IPS-15b (cell line): ENCODE data around the gene NIPSNAP2.
"Not testable (repeated sequence)": the region's sequence is repeated elsewhere in the genome, so short reads cannot be mapped to it uniquely, and the experiment has no call there.

Experiments
- H3K27me3 ChIP-seq: one replicate; pipeline ENCODE4 v1.6.1; 2013; ENCODE audit warnings: low read length; ENCODE audit not compliant: control insufficient read depth, insufficient read depth
- H3K36me3 ChIP-seq: one replicate; pipeline ENCODE4 v1.6.1; 2013; ENCODE audit warnings: low read length; ENCODE audit not compliant: control insufficient read depth, insufficient read depth
- H3K4me1 ChIP-seq: one replicate; pipeline ENCODE4 v1.6.1; 2013; ENCODE audit warnings: mild to moderate bottlenecking, low read length; ENCODE audit not compliant: control insufficient read depth, insufficient read depth
- H3K4me3 ChIP-seq: one replicate; pipeline ENCODE4 v1.5.1; 2013; ENCODE audit warnings: low read depth, low read length
- H3K9ac ChIP-seq: one replicate; pipeline ENCODE4 v1.6.1; 2013; ENCODE audit warnings: low read depth, mild to moderate bottlenecking, low read length
- H3K9me3 ChIP-seq: one replicate; pipeline ENCODE4 v1.6.1; 2013; ENCODE audit warnings: mild to moderate bottlenecking, low read length; ENCODE audit not compliant: control insufficient read depth, insufficient read depth

The NIPSNAP2 gene

DNA sequence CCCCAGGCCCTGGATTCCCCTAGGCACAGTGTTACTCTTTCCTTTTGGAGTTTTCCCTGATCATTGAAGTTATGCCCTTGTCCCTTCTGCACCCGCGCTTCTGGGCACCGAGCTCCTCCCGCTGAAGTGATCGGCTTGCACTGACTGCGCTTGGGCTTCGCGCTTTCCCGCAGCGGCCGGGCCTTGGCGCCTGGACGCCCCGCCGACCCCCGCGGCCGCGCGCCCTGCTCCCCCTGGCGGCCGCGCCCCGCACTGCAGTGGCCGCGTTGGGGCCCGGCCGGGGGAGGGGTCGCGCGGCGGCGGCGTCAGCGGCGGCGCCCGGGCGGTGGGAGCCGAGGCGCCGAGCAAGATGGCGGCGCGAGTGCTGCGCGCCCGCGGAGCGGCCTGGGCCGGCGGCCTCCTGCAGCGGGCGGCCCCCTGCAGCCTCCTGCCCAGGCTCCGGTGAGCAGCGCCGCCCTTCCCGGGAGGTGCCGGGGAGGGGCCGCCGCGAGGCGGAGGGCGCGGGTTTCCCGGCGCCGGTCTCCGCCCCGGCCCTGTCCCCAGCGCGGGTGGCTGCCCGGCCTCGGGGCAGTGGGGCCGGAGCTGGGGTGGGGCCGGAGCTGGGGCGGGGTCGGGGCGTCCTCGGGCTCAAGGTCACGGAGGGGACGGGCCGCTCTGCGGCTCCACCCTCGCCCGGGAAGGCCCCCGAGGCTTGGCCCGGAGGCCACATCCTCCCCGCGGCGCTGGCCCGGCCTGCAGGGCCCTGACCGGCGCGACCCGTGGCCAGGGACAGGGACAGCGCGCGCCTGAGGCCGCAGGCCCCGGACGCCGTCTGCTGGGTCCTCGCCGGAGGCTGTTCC is at the start of gene NIPSNAP2:
Gene NIPSNAP2 (plus strand): TSS at position 325 of the 839 bp plus-strand sequence. CDS start 25 bp downstream, at position 350.
- peaks cover 11% of the 10 kb centered on the region for H3K27me3 ChIP-seq
- H3K4me3 ChIP-seq, result peak within 1 kb of the TSS; percentile 61
- H3K4me1 ChIP-seq, result no peaks in the 10 kb centered on the region
- peak within 1 kb of the TSS; percentile 81 for H3K9ac ChIP-seq
- no peaks in the 10 kb centered on the region for H3K9me3 ChIP-seq
- no peaks in the 10 kb centered on the region for H3K36me3 ChIP-seq

- Histone ChIP-seq H3K27me3 (no peaks in the 10 kb centered on the region), H3K9me3 (no peaks in the 10 kb centered on the region), H3K9ac (no peak overlapping the region), H3K4me1 (no peaks in the 10 kb centered on the region), H3K4me3 (no peak overlapping the region), H3K36me3 (no peaks in the 10 kb centered on the region)
Measured at GRCh38 chr7:55917771-55918170, 46.6 kb upstream of the NIPSNAP2 start.

- H3K4me1 ChIP-seq, result no peaks in the 10 kb centered on the region
- H3K9ac ChIP-seq, result no peak overlapping the region
- no peaks in the 10 kb centered on the region for H3K36me3 ChIP-seq
- H3K27me3 ChIP-seq, result no peaks in the 10 kb centered on the region
- no peak overlapping the region for H3K4me3 ChIP-seq
- H3K9me3 ChIP-seq, result no peaks in the 10 kb centered on the region
Measured at GRCh38 chr7:55928006-55928767, 36.2 kb upstream of the NIPSNAP2 start.

DNA sequence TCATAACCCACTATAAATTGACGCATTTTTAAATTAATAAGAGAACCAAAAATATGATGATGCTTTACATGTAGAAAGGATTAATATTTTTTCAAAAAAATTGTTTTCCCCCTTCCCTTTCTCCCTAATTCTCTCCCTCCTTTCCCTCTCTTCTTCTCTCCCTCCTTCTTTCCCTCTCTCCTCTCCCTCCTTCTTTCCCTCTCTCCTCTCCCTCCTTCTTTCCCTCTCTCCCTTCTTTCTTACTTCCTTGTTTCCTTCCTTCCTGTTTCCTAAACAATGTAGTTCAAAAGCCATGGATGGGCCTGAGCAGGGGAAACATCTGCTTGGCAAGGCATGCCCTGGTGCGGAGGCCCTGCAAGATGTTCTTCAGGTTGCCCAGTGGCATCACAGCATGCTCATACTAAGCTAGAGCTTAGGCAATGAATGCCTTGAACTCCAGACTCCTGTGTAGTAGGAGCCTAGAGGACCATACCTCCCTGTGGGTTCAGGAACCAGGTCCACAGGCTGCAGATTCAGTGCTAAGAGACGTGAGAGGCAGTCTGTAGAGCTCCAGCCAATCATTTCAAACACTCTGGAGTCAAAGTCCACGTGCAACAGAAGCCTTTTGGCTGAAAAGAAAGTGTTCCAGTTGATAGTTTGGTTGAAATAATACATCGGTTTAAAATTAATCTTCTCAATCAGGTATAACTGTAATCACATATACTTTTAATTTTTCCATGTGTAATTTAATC is 32.8 kb upstream of the NIPSNAP2 start:
- Histone ChIP-seq H3K4me1 (no peaks in the 10 kb centered on the region), H3K27me3 (no peaks in the 10 kb centered on the region), H3K9me3 (peaks cover 3% of the 10 kb centered on the region), H3K4me3 (no peak overlapping the region), H3K36me3 (no peaks in the 10 kb centered on the region), H3K9ac (no peak overlapping the region)

GRCh38 chr7:55939514-55940123 is 24.8 kb upstream of the NIPSNAP2 start:
- H3K4me1 ChIP-seq, result no peaks in the 10 kb centered on the region
- H3K9ac ChIP-seq, result no peak overlapping the region
- H3K4me3 ChIP-seq, result no peak overlapping the region
- H3K9me3 ChIP-seq, result peaks cover 6% of the 10 kb centered on the region
- no peaks in the 10 kb centered on the region for H3K36me3 ChIP-seq
- no peaks in the 10 kb centered on the region for H3K27me3 ChIP-seq

DNA sequence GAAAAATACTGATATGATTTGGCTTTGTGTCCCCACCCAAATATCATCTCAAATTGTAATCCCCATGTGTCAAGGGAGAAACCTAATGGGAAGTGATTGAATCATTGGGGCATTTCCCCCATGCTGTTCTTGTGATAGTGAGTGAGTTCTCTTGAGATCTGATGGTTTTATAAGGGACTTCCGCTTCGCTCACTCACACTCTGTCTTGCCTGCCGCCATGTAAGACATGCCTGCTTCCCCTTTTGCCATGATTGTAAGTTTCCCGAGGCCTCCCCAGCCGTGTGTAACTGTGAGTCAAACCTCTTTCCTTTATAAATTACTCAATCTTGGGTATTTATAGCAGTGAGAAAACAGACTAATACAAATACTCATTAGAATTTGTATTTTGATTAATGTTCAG is 17.8 kb upstream of the NIPSNAP2 start:
- Histone ChIP-seq H3K4me3 (no peak overlapping the region), H3K36me3 (no peaks in the 10 kb centered on the region), H3K9me3 (no peaks in the 10 kb centered on the region), H3K4me1 (no peaks in the 10 kb centered on the region), H3K9ac (no peak overlapping the region), H3K27me3 (no peaks in the 10 kb centered on the region)

DNA sequence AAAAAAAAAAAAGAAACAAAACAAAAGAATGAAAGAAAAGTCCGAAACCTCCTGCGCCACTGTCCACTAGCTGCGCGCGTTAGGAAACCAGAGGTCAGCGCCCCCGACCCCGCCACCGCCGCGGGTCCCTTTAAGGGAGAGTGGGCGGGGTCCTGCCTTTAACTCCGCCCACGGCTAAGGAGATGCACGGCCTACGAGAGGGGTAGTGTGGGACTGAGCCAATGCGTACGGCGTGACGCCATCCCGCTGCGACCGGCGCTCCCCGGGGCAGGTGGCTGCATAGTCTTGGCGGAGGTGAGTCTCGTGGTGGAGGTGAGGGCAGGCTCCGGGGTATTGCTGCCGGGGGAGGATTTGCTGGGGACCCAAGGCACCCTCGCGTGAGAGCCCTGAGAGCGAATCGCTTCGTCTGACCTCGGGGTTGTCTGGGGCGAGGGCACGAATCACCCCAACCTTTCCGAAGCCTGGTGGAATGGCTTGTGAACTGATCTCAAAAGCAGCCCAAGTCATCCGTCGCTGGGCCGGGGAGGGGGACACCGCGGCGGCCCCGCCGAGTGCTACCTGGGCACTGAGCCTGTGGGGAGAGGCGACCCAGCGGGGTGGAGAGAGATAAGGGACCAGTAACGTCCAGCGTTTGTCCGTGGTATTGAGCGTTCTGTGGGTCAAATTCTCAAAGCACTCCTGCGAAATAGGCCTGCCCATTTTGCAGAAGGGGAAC is 12.6 kb upstream of the NIPSNAP2 start, which contains the start of gene MRPS17:
Gene MRPS17 (plus strand): TSS at position 241 of the 715 bp plus-strand sequence. CDS start 1,319 bp downstream, outside the sequence.
- peak within 1 kb of the TSS; percentile 98 for H3K9ac ChIP-seq
- no peaks in the 10 kb centered on the region for H3K9me3 ChIP-seq
- no peaks in the 10 kb centered on the region for H3K27me3 ChIP-seq
- H3K36me3 ChIP-seq, result no peaks in the 10 kb centered on the region
- peak within 1 kb of the TSS; percentile 99 for H3K4me3 ChIP-seq
- no peaks in the 10 kb centered on the region for H3K4me1 ChIP-seq

- not testable (repeated sequence) for H3K36me3 ChIP-seq, H3K27me3 ChIP-seq, H3K4me1 ChIP-seq, H3K9me3 ChIP-seq
- Histone ChIP-seq H3K9ac (peak overlapping the region; percentile 98), H3K4me3 (peak overlapping the region; percentile 99)
Measured at GRCh38 chr7:55952352-55952671, 12.1 kb upstream of the NIPSNAP2 start.

DNA sequence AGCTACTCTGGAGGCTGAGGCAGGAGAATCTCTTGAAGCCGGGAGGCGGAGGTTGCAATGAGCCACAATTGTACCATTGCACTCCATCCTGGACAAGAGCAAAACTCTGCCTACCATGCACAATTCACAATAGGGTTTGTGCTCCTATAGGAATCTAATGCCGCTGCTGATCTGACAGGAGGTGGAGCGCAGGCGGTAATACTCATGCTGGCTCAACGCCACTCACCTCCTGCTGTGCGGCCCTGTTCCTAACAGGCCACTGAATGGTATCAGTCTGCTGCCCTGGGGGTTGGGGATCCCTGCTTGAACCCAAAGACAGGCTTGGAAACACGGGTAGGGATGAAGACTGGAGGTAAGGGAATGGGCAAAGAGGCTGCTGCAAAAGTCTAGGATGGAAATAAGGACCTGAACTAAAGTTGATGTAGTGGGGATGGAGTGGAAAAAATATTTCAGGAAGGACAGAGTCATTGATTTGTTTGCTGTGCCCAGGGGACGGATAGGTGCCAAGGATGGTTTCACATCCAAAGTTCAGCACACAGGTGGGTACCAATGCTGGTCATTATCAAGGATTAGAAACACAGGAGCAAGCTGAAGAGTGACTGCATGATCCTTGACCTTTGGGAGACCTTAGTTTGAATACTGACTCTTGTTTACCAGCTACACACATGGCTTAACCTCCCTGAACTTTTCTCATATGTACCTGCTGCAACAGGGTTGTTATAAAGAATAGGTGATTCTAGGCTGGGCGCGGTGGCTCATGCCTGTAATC is 10.5 kb upstream of the NIPSNAP2 start:
- no peaks in the 10 kb centered on the region for H3K9me3 ChIP-seq
- H3K4me3 ChIP-seq, result no peak overlapping the region
- H3K27me3 ChIP-seq, result no peaks in the 10 kb centered on the region
- H3K4me1 ChIP-seq, result no peaks in the 10 kb centered on the region
- no peak overlapping the region for H3K9ac ChIP-seq
- no peaks in the 10 kb centered on the region for H3K36me3 ChIP-seq

- Histone ChIP-seq H3K9me3 (no peaks in the 10 kb centered on the region), H3K9ac (no peak overlapping the region), H3K27me3 (peaks cover under 1% of the 10 kb centered on the region), H3K4me1 (no peaks in the 10 kb centered on the region), H3K4me3 (no peak overlapping the region), H3K36me3 (no peaks in the 10 kb centered on the region)
Measured at GRCh38 chr7:55957190-55957589, 7.2 kb upstream of the NIPSNAP2 start.
